HepG2 (cell line): ENCODE results near the gene ZNF616. TPM values are rescaled to one million over a fixed set of nuclear protein-coding genes. Genes with fewer than 3 reads are reported as not detected.

Experiments
- AHR ChIP-seq: IDR thresholded peaks from 2 replicates; pipeline ENCODE4 v1.6.1; 2018; ENCODE audit warnings: missing genetic modification reagents, missing compliant biosample characterization
- ARNT2 ChIP-seq: sonication (generic); formaldehyde crosslinking; IDR thresholded peaks from 2 replicates; pipeline ENCODE4 v1.8.0; 2022; ENCODE audit warnings: mild to moderate bottlenecking, low read depth, missing genetic modification reagents, moderate library complexity
- E2F2 ChIP-seq: sonication (generic); formaldehyde crosslinking; IDR thresholded peaks from 2 replicates; pipeline ENCODE4 v1.4.0; 2020; ENCODE audit warnings: missing genetic modification reagents, borderline replicate concordance
- FLYWCH1 ChIP-seq: sonication (generic); formaldehyde crosslinking; IDR thresholded peaks from 2 replicates; pipeline ENCODE4 v1.8.1; 2023; ENCODE audit warnings: mild to moderate bottlenecking, missing genetic modification reagents
- HES4 ChIP-seq: sonication (generic); formaldehyde crosslinking; IDR thresholded peaks from 2 replicates; pipeline ENCODE4 v1.9.0; 2021; ENCODE audit warnings: mild to moderate bottlenecking, missing genetic modification reagents, borderline replicate concordance
- IKZF1 ChIP-seq: fragments of 450-650 bp; IDR thresholded peaks from 2 replicates; pipeline ENCODE4 v1.7.1; 2016
- NPAS2 ChIP-seq: sonication (generic); formaldehyde crosslinking; IDR thresholded peaks from 2 replicates; pipeline ENCODE4 v1.8.0; 2022; ENCODE audit warnings: mild to moderate bottlenecking, missing genetic modification reagents, borderline replicate concordance
- NR1H2 ChIP-seq: sonication (generic); formaldehyde crosslinking; IDR thresholded peaks from 2 replicates; pipeline ENCODE4 v1.8.1; 2022; ENCODE audit warnings: low read depth, missing genetic modification reagents, borderline replicate concordance
- RXRB ChIP-seq: IDR thresholded peaks from 2 replicates; pipeline ENCODE4 v1.6.1; 2016; ENCODE audit warnings: borderline replicate concordance, missing genetic modification reagents, missing compliant biosample characterization
- SIX1 ChIP-seq: sonication (generic); formaldehyde crosslinking; IDR thresholded peaks from 2 replicates; pipeline ENCODE4 v1.4.0; 2020; ENCODE audit warnings: missing genetic modification reagents, borderline replicate concordance
- SNAI1 ChIP-seq: sonication (generic); formaldehyde crosslinking; IDR thresholded peaks from 2 replicates; pipeline ENCODE4 v1.5.0; 2020; ENCODE audit warnings: mild to moderate bottlenecking, missing genetic modification reagents, borderline replicate concordance
- SOX5 ChIP-seq: IDR thresholded peaks from 2 replicates; pipeline ENCODE4 v1.6.1; 2016; ENCODE audit warnings: borderline replicate concordance
- TAF15 ChIP-seq: fragments of 200-400 bp; formaldehyde crosslinking; IDR thresholded peaks from one replicate; pipeline ENCODE4 v1.6.1; 2018; ENCODE audit warnings: mild to moderate bottlenecking, low read depth, low read length; ENCODE audit not compliant: poor library complexity, severe bottlenecking
- TIGD3 ChIP-seq: sonication (generic); formaldehyde crosslinking; IDR thresholded peaks from 2 replicates; pipeline ENCODE4 v1.5.1; 2020; ENCODE audit warnings: mild to moderate bottlenecking, missing genetic modification reagents, borderline replicate concordance
- USF2 ChIP-seq, 2 experiments: sonication (generic) in 1 of 2; formaldehyde crosslinking in 1 of 2; IDR thresholded peaks; 2 replicates each; pipeline versions ENCODE4 v1.5.1 to v1.6.1; 2011 to 2020; ENCODE audit warnings: borderline replicate concordance in 1 of 2, low read depth in 1 of 2, low read length in 1 of 2, mild to moderate bottlenecking in 1 of 2, missing genetic modification reagents in 1 of 2, moderate library complexity in 1 of 2
- ZBTB37 ChIP-seq: sonication (generic); formaldehyde crosslinking; IDR thresholded peaks from 2 replicates; pipeline ENCODE4 v1.4.0; 2020; ENCODE audit warnings: mild to moderate bottlenecking, missing genetic modification reagents
- ZFY ChIP-seq: sonication (generic); formaldehyde crosslinking; IDR thresholded peaks from 2 replicates; pipeline ENCODE4 v1.4.0; 2020; ENCODE audit warnings: missing genetic modification reagents
- ZKSCAN8 ChIP-seq: IDR thresholded peaks from 2 replicates; pipeline ENCODE4 v1.6.1; 2016; ENCODE audit warnings: borderline replicate concordance, missing genetic modification reagents, missing compliant biosample characterization
- ZNF234 ChIP-seq: sonication (generic); formaldehyde crosslinking; conservative IDR thresholded peaks from 2 replicates; pipeline ENCODE4 v1.5.1; 2020; ENCODE audit warnings: mild to moderate bottlenecking, missing genetic modification reagents
- ZNF3 ChIP-seq: IDR thresholded peaks from 2 replicates; pipeline ENCODE4 v1.7.0; 2017; ENCODE audit warnings: inconsistent platforms
- ZNF572 ChIP-seq: sonication (generic); formaldehyde crosslinking; IDR thresholded peaks from 2 replicates; pipeline ENCODE4 v1.5.1; 2020; ENCODE audit warnings: mild to moderate bottlenecking, missing genetic modification reagents
- ZNF577 ChIP-seq: sonication (generic); formaldehyde crosslinking; IDR thresholded peaks from 2 replicates; pipeline ENCODE4 v1.4.0; 2020; ENCODE audit warnings: mild to moderate bottlenecking, low read depth, missing genetic modification reagents, borderline replicate concordance
- ZNF709 ChIP-seq: sonication (generic); formaldehyde crosslinking; IDR thresholded peaks from 2 replicates; pipeline ENCODE4 v1.5.0; 2020; ENCODE audit warnings: mild to moderate bottlenecking, missing genetic modification reagents
- ZNF749 ChIP-seq: sonication (generic); formaldehyde crosslinking; IDR thresholded peaks from 2 replicates; pipeline ENCODE4 v1.8.0; 2022; ENCODE audit warnings: mild to moderate bottlenecking, missing genetic modification reagents, moderate library complexity, borderline replicate concordance
- polyA plus RNA-seq, 8 experiments: library from polyadenylated mRNA; depleted of rRNA in 3 of 8; stranded (reverse) in 7 of 8; unstranded in 1 of 8; fragments of >200 nt; fragmentation: Illumina TruSeq in 4 of 8; extraction: Trizol in 4 of 8; gene quantifications; 2 replicates each; pipeline versions ENCODE4 v1.2.1 to v1.2.3, GENCODE V29; 2011 to 2016; ENCODE audit warnings: low read depth in 4 of 8, missing spikeins in 1 of 8, mixed read lengths in 1 of 8; ENCODE audit not compliant: insufficient read depth in 1 of 8
- total RNA-seq, 5 experiments: library from RNA; depleted of rRNA; stranded (reverse); fragments of >200 nt; fragmentation: Illumina TruSeq; extraction: Trizol; gene quantifications; 2 replicates each; pipeline ENCODE4 v1.2.3, GENCODE V29; 2016; ENCODE audit warnings: low read depth in 1 of 5

The ZNF616 gene
- total and polyA plus RNA-seq, 2 of the 13 experiments (the other 11 are each of a cell fraction or from before 2014, with no cell fraction given): 2.2 to 10.4 TPM

- TF ChIP-seq RXRB (peak; percentile 52; the same call in 1 of the 2 replicates), TIGD3 (peak; percentile 69; the same call in 1 of the 2 replicates), HES4 (CRISPR knock-in tag) (no peak), ZBTB37 (CRISPR knock-in tag) (no peak), NR1H2 (no peak), ZNF749 (CRISPR knock-in tag) (no peak), TAF15 (no peak), ZFY (peak; percentile 72), E2F2 (CRISPR knock-in tag) (no peak), USF2 (IDR thresholded peaks at IDR 0.05; ENCODE audit: low read depth, low read length) (no peak), USF2 (CRISPR knock-in tag; IDR thresholded peaks at IDR 0.05; ENCODE audit: borderline replicate concordance) (no peak; the same call in 1 of the 2 replicates), ZNF577 (CRISPR knock-in tag) (no peak), IKZF1 (no peak), SIX1 (CRISPR knock-in tag) (no peak), ZNF709 (no peak), SOX5 (CRISPR knock-in tag) (no peak), ZKSCAN8 (CRISPR knock-in tag) (no peak), ZNF572 (CRISPR knock-in tag) (no peak), SNAI1 (CRISPR knock-in tag) (no peak), NPAS2 (CRISPR knock-in tag) (no peak), ZNF3 (CRISPR knock-in tag) (no peak), ARNT2 (CRISPR knock-in tag) (no peak), ZNF234 (CRISPR knock-in tag) (no peak), FLYWCH1 (CRISPR knock-in tag) (no peak), AHR (no peak)
Observed at GRCh38 chr19:52139252-52140031, at the start of gene ZNF616 (continued).
